Esophagus squamous epithelium (tissue), 5 donors: ENCODE results near the gene UBAP1L. TPM values are rescaled to one million over a fixed set of nuclear protein-coding genes. Genes with fewer than 3 reads are reported as not detected.

ENCODE experiments used
- DNase-seq: peaks from one replicate; lab custom pipeline; 2025; lab: John Stamatoyannopoulos, UW
- H3K27ac ChIP-seq, 4 donors: fragments of 200-600 bp; sonication (generic); one replicate each; pipeline ENCODE4 v1.5.1; 2016 to 2019; ENCODE audit warnings: mild to moderate bottlenecking in 1 of 4
- H3K27me3 ChIP-seq, 4 donors: fragments of 200-600 bp; sonication (generic); 1 replicate in 3 of 4; 2 replicates in 1 of 4; pipeline versions ENCODE4 v1.5.1 to v1.6.0; 2017 to 2021; ENCODE audit warnings: antibody characterized with exemption in 1 of 4
- H3K36me3 ChIP-seq, 3 donors: fragments of 200-600 bp; sonication (generic); one replicate each; pipeline ENCODE4 v1.5.1; 2016 to 2019
- H3K4me1 ChIP-seq, 3 donors: fragments of 200-600 bp; sonication (generic); one replicate each; pipeline ENCODE4 v1.5.1; 2017 to 2019
- H3K4me3 ChIP-seq, 4 donors: fragments of 200-600 bp; sonication (generic); 1 replicate in 3 of 4; 2 replicates in 1 of 4; pipeline ENCODE4 v1.5.1; 2016 to 2019; ENCODE audit warnings: mild to moderate bottlenecking in 2 of 4, moderate library complexity in 1 of 4
- H3K9me3 ChIP-seq, 3 donors: fragments of 200-600 bp; sonication (generic); one replicate each; pipeline ENCODE4 v1.5.1; 2016 to 2019
- POLR2A ChIP-seq, 4 donors: fragments of 450-650 bp; IDR thresholded peaks; one replicate each; pipeline ENCODE4 v1.6.1; 2017; ENCODE audit warnings: antibody characterized with exemption in 4 of 4, mild to moderate bottlenecking in 4 of 4, moderate library complexity in 3 of 4
- WGBS, 2 donors: methylation state at CpG; one replicate each; pipeline ENCODE4 v1.1.5; 2018; 5-methylcytosine and 5-hydroxymethylcytosine counted together
- intact Hi-C: fragments of 100-400 bp; cut with DNase I; formaldehyde crosslinking; loops from one replicate; pipeline ENCODE4 v1.15.0; 2022
- total RNA-seq, 4 donors: library from RNA; depleted of rRNA; stranded (reverse); fragments of >200 nt; gene quantifications; one replicate each; pipeline ENCODE4 v1.1.0, GENCODE V29; 2016
- TF ChIP-seq, protein P1 (sequence below), 6 experiments: fragments of 450-650 bp in 4 of 6; fragments of 200-600 bp in 2 of 6; sonication (generic) in 2 of 6; IDR thresholded peaks; one replicate each; pipeline ENCODE4 v1.5.1; 2016 to 2019; ENCODE audit warnings: antibody characterized with exemption in 6 of 6, mild to moderate bottlenecking in 4 of 6, moderate library complexity in 4 of 6
- donor health status: DM: yes; HTN: yes; CAD: no.

UBAP1L gene
- total RNA-seq, 4 donors from 2014 or later, result 1.6 to 6.3 (median 2.0) TPM

- H3K4me3 ChIP-seq, result peak within 1 kb of the TSS; percentile 34 to 80 (median 50)
- peak within 1 kb of the TSS; percentile 79 to 97 (median 86) for H3K27ac ChIP-seq
- peaks cover 6 to 89% (median 24%) of the 10 kb centered on the region in 3 donors for H3K4me1 ChIP-seq
- DNase-seq, result no peak
- no peaks in the 10 kb centered on the region for H3K36me3 ChIP-seq
- no peaks in the 10 kb centered on the region for H3K9me3 ChIP-seq
- intact Hi-C loops, result no loop called here
- TF ChIP-seq POLR2A (IDR thresholded peaks at IDR 0.05), result peak in 1 of 4 donors; percentile 56
- TF ChIP-seq, protein P1, sequence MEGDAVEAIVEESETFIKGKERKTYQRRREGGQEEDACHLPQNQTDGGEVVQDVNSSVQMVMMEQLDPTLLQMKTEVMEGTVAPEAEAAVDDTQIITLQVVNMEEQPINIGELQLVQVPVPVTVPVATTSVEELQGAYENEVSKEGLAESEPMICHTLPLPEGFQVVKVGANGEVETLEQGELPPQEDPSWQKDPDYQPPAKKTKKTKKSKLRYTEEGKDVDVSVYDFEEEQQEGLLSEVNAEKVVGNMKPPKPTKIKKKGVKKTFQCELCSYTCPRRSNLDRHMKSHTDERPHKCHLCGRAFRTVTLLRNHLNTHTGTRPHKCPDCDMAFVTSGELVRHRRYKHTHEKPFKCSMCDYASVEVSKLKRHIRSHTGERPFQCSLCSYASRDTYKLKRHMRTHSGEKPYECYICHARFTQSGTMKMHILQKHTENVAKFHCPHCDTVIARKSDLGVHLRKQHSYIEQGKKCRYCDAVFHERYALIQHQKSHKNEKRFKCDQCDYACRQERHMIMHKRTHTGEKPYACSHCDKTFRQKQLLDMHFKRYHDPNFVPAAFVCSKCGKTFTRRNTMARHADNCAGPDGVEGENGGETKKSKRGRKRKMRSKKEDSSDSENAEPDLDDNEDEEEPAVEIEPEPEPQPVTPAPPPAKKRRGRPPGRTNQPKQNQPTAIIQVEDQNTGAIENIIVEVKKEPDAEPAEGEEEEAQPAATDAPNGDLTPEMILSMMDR (IDR thresholded peaks at IDR 0.05), result no peak
- peaks cover 0 to 36% (median 0%) of the 10 kb centered on the region in 4 donors for H3K27me3 ChIP-seq
- WGBS, 2 donors, result 6 to 11% methylated on average over 17 of the region's 66 CpGs
Observed at GRCh38 chr15:65067645-65068402, 47.2 kb downstream of the UBAP1L start, which contains the start of gene RASL12. RASL12 (minus strand) TSS chr15:65067991; CDS start chr15:65067835, 156 bp downstream.

DNA sequence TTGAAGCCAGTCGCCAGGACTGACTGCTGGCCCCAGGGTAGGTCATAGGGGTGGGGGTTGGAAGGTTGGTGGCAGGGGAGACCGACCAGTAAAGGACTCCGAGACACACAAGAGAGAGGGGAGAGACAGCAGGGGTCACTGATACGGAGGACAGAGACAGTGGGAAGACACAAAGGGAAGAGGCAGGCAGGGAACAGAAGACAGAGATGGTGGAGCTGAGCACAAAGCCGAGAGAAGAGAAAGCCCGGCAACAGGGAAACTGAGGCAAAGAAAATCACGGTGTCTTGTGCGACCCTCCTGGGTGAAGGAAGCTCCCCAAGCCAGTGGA lies 47.7 kb downstream of the UBAP1L start:
- Histone ChIP-seq H3K36me3 (no peaks in the 10 kb centered on the region), H3K27me3 (peaks cover 0 to 36% (median 0%) of the 10 kb centered on the region in 4 donors), H3K4me1 (peaks cover 6 to 91% (median 24%) of the 10 kb centered on the region in 3 donors), H3K27ac (peak overlapping the region; percentile 79 to 97 (median 86)), H3K9me3 (no peaks in the 10 kb centered on the region), H3K4me3 (peak overlapping the region; percentile 34 to 80 (median 50))
- intact Hi-C loops, result no loop called here
- WGBS, 2 donors, result 22 to 29% methylated on average over 8 of the region's 8 CpGs
- TF ChIP-seq POLR2A (IDR thresholded peaks at IDR 0.05), result no peak
- TF ChIP-seq, protein P1 (IDR thresholded peaks at IDR 0.05), result no peak
- no peak for DNase-seq

DNA sequence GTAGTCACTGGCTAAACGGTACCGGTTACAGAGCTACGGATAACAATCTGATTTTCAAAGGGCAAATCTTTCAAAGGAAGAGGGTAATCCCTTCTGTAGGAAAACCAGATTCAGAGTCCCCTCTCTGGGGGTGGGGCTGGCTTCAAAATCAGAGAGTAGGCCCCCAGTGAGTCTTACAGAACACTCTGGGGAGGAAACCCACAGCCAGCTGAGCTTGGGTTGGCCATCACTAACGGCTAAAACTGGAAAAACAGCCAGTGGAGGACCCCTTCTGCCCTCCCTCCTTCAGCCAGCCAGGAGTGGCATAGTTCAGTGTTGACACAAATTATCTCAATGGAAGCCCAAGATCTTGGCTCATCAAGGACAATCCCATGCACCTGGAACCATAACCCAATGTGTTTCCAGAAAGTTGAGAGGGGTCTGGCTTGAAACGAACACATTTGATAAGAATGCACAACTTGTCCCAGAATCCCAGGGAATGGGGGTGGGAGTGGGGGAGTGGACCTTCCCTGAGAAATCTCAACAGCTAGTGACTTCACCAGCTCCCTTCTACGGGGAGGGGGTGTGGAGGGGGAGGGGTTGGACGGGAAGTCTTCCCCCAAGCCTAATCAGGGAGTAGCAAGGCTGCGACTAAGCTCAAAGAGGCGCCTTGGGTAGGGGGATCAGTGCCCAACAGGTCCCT lies 48.2 kb downstream of the UBAP1L start:
- TF ChIP-seq, protein P1 (IDR thresholded peaks at IDR 0.05), result no peak
- TF ChIP-seq POLR2A (IDR thresholded peaks at IDR 0.05), result no peak
- H3K4me1 ChIP-seq, result peaks cover 6 to 91% (median 22%) of the 10 kb centered on the region in 3 donors
- no peaks in the 10 kb centered on the region for H3K9me3 ChIP-seq
- H3K27ac ChIP-seq, result peak overlapping the region; percentile 79 to 97 (median 86)
- intact Hi-C loops, result no loop called here
- DNase-seq, result no peak
- WGBS, 2 donors, result 36 to 51% methylated on average over 7 to 8 of the region's 9 CpGs
- H3K27me3 ChIP-seq, result peaks cover 0 to 36% (median 0%) of the 10 kb centered on the region in 4 donors
- peak overlapping the region; percentile 34 to 80 (median 50) for H3K4me3 ChIP-seq
- no peaks in the 10 kb centered on the region for H3K36me3 ChIP-seq

- Histone ChIP-seq H3K27ac (peak overlapping the region; percentile 79 to 97 (median 86)), H3K4me1 (peaks cover 6 to 91% (median 19%) of the 10 kb centered on the region in 3 donors), H3K36me3 (no peaks in the 10 kb centered on the region), H3K27me3 (peaks cover 0 to 36% (median 0%) of the 10 kb centered on the region in 4 donors), H3K9me3 (no peaks in the 10 kb centered on the region), H3K4me3 (peak overlapping the region in 3 of 4 donors; percentile 43 to 80 (median 58))
- DNase-seq, result no peak
- 43 to 52% methylated on average over 3 of the region's 3 CpGs for WGBS, 2 donors
- intact Hi-C loops, result no loop called here
- TF ChIP-seq POLR2A (IDR thresholded peaks at IDR 0.05), result no peak
- TF ChIP-seq, protein P1 (IDR thresholded peaks at IDR 0.05), result no peak
Observed at GRCh38 chr15:65066001-65066634, 48.9 kb downstream of the UBAP1L start.
